Ammon's horn (tissue), 1 donor: ENCODE measurements around the gene GFRA1.

Experiments used
- DNase-seq: peaks from one replicate; pipeline ENCODE4 v3.0.0-alpha.2; 2016; ENCODE audit warnings: low spot score

The GFRA1 gene

GRCh38 chr10:116158036-116158435, 115.0 kb downstream of the GFRA1 start:
- no peak for DNase-seq

- DNase-seq = no peak
Observed at GRCh38 chr10:116157485-116157884, 115.5 kb downstream of the GFRA1 start.

- DNase-seq = no peak
Observed at GRCh38 chr10:116156819-116157218, 116.2 kb downstream of the GFRA1 start.

- no peak for DNase-seq
Observed at GRCh38 chr10:116155191-116155590, 117.8 kb downstream of the GFRA1 start.

- DNase-seq = no peak
Observed at GRCh38 chr10:116154651-116155050, 118.4 kb downstream of the GFRA1 start.

- DNase-seq = no peak
Observed at GRCh38 chr10:116151076-116151475, 121.9 kb downstream of the GFRA1 start.

- no peak for DNase-seq
Observed at GRCh38 chr10:116150606-116151005, 122.4 kb downstream of the GFRA1 start.

- DNase-seq = no peak
Observed at GRCh38 chr10:116147147-116147905, 125.7 kb downstream of the GFRA1 start.

- DNase-seq = peak; percentile 6
Observed at GRCh38 chr10:116146372-116147140, 126.5 kb downstream of the GFRA1 start.

- DNase-seq = no peak
Observed at GRCh38 chr10:116143673-116144222, 129.3 kb downstream of the GFRA1 start.

GRCh38 chr10:116141855-116142254, 131.2 kb downstream of the GFRA1 start:
- DNase-seq = no peak

- DNase-seq = no peak
Observed at GRCh38 chr10:116141246-116141645, 131.8 kb downstream of the GFRA1 start.

- DNase-seq = no peak
Observed at GRCh38 chr10:116139886-116140285, 133.1 kb downstream of the GFRA1 start.

- DNase-seq = no peak
Observed at GRCh38 chr10:116138897-116139296, 134.1 kb downstream of the GFRA1 start.

- DNase-seq = no peak
Observed at GRCh38 chr10:116136261-116136660, 136.7 kb downstream of the GFRA1 start.

GRCh38 chr10:116134322-116134721, 138.7 kb downstream of the GFRA1 start:
- DNase-seq = no peak

- DNase-seq = no peak
Observed at GRCh38 chr10:116133634-116134033, 139.4 kb downstream of the GFRA1 start.

GRCh38 chr10:116132780-116133399, 140.1 kb downstream of the GFRA1 start:
- DNase-seq = peak; percentile 26

- DNase-seq = no peak
Observed at GRCh38 chr10:116130006-116130405, 143.0 kb downstream of the GFRA1 start.

- DNase-seq = no peak
Observed at GRCh38 chr10:116126954-116127695, 145.9 kb downstream of the GFRA1 start.

GRCh38 chr10:116126239-116126638, 146.8 kb downstream of the GFRA1 start:
- DNase-seq = no peak

GRCh38 chr10:116125180-116125579, 147.8 kb downstream of the GFRA1 start:
- DNase-seq = no peak
